Brain microvascular endothelial cell (primary cell): ENCODE measurements around the gene CHN2.

Source experiments
- DNase-seq: peaks from one replicate; pipeline ENCODE4 v3.0.0-alpha.2; 2020
- H3K27ac ChIP-seq: fragments of 250-450 bp; sonication (Bioruptor Pico); 2 replicates; pipeline ENCODE4 v1.5.1; 2020; ENCODE audit warnings: mild to moderate bottlenecking, moderate library complexity
- H3K27me3 ChIP-seq: fragments of 250-450 bp; sonication (Bioruptor Pico); replicated peaks from 2 replicates; pipeline ENCODE4 v1.5.1; 2020; ENCODE audit warnings: mild to moderate bottlenecking
- H3K36me3 ChIP-seq: fragments of 250-450 bp; sonication (Bioruptor Pico); replicated peaks from 2 replicates; pipeline ENCODE4 v1.5.1; 2020; ENCODE audit warnings: mild to moderate bottlenecking
- H3K4me3 ChIP-seq: 2 replicates; pipeline ENCODE4 v1.5.1; 2011; ENCODE audit warnings: low read depth, mild to moderate bottlenecking, control low read depth, low read length, moderate library complexity
- CTCF ChIP-seq: IDR thresholded peaks from 2 replicates; pipeline ENCODE4 v1.5.1; 2011; ENCODE audit warnings: low read depth, mild to moderate bottlenecking, moderate library complexity, low read length, control low read depth, inconsistent platforms; ENCODE audit errors: missing control alignments
- in situ Hi-C: cut with HindIII; loops from 2 replicates; pipeline ENCODE4 v1.10.0; 2017; ENCODE audit warnings: low sequenced_read_pairs, low pct_ligation_motif_present

The CHN2 gene

DNA sequence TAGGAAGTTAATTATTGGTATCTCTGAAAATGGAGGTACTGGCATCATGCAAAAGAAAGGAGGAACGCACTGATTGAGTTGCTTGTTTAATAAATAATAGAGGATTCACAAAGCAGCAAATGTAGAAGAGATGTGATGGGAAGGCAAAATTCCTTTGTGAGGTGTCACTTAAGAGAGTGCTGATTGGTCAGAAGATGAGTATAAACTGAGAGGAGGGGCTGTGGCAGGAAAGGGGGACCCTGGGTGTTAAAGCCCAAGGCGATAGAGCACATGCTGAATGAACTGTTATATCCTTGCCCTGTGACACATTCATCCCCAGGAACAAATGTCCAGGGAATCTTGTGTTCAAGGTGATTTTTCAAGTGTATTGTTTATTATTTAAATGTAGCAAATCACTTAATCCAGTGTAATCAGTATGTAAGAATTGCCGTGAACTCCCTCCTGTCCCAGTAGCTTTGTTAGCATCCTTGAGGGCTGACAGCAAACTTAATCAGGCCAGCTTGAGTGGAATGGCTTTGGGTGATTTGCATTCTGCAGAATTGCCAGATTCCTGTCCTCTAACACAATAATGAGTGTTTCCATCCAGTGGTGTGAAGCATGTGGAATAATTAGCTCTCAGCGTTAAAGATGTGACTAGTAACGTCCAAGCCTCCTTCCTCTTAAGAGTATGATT, 111.9 kb downstream of the CHN2 start:
- TF ChIP-seq CTCF: no peak
- no peak for DNase-seq
- no peak overlapping the region for H3K27ac ChIP-seq
- no peaks in the 10 kb centered on the region for H3K27me3 ChIP-seq
- in situ Hi-C loops: no loop called here
- no peak overlapping the region for H3K4me3 ChIP-seq
- H3K36me3 ChIP-seq: no peaks in the 10 kb centered on the region

- Histone ChIP-seq H3K4me3 (no peak overlapping the region), H3K27me3 (peaks cover under 1% of the 10 kb centered on the region), H3K36me3 (no peaks in the 10 kb centered on the region), H3K27ac (no peak overlapping the region)
- no peak for DNase-seq
- in situ Hi-C loops: no loop called here
- TF ChIP-seq CTCF: no peak
These were observed 113.8 kb downstream of the CHN2 start for GRCh38 chr7:29308424-29308823.

DNA sequence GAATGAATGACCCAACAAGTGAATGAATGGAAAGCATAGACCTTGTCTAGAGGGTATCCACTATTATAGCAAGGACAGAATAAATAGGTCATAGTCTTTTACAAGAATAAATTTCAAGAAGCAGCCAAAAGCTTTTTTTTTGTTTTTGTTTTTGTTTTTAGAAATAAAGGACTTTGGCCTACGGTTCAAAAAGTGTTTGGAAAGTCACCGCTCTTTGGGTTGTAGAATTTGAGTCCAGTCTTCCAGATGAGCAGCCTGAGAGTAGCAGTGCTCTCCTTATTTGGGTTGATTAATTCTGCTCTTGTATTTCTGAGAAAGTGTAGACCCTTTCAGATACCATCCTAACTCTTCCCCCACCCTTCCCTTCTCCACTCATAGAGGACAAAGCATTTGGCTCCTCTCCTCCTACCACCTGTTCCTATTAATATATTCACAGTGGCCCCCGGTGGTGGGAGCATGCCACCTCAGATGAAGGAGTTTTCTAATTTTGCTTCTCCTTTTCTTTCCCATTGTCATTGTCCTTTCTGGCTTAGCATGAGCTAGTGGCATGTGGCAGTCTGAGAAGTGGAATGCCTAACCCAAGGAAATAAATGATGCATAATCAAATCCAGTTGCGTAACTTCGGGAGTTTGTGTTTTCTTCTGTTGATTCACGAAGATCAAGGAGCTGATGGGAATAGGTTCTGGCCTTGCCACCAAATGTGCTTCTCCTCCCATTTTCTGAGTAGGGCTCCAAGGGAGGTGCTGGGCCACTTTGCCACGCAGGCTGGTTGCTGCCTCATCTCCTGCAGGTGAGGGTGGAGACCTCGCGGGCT, 114.7 kb downstream of the CHN2 start:
- no peak overlapping the region for H3K27ac ChIP-seq
- H3K36me3 ChIP-seq: no peaks in the 10 kb centered on the region
- in situ Hi-C loops: no loop called here
- DNase-seq: no peak
- TF ChIP-seq CTCF: peak; percentile 40
- H3K4me3 ChIP-seq: no peak overlapping the region
- peaks cover 2% of the 10 kb centered on the region for H3K27me3 ChIP-seq

DNA sequence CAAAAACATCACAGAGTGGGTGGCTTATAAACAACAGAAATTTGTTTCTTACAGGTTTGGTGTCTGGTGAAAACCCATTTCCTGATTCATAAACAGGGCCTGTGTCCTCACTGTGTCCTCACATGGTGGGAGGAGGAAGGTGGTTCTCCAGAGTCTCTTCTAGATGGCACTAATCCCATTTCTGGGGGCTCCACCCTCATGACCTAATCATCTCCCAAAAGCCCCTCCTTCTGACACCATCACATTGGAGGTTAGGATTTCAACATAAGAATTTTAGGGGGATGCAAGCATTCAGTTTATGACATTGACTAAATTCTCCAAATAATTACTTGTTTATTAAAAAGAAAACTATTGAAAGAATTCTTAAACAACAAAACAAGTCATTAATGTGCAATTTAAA, 116.0 kb downstream of the CHN2 start:
- TF ChIP-seq CTCF: no peak
- Histone ChIP-seq H3K27ac (no peak overlapping the region), H3K4me3 (no peak overlapping the region), H3K27me3 (peaks cover 2% of the 10 kb centered on the region), H3K36me3 (no peaks in the 10 kb centered on the region)
- in situ Hi-C loops: no loop called here
- DNase-seq: no peak

DNA sequence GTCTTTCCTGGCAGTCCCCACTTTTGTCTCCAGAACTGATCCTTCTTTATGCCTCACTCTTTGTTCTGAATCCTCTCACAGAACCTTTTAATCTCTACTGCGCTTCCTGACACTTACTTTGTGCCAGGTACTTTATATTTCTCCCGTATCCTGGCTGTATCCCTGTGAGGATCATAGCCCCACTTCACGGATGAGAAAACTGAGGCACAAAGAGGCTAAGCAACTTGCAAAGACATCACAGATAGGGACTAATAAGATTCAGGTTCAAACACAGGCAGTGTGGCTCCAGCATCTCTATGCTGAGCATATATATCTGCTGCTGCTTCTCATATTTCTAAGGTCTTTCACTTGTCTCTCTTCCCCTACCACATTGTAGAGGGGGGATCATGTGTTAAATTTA, 116.7 kb downstream of the CHN2 start:
- H3K27ac ChIP-seq: no peak overlapping the region
- in situ Hi-C loops: no loop called here
- H3K4me3 ChIP-seq: no peak overlapping the region
- peaks cover 2% of the 10 kb centered on the region for H3K27me3 ChIP-seq
- no peak for TF ChIP-seq CTCF
- H3K36me3 ChIP-seq: no peaks in the 10 kb centered on the region
- no peak for DNase-seq
